Activated CD4-positive, alpha-beta T cell treated with anti-CD3 and anti-CD28 coated beads, Interleukin-2, amount 50 U/mL, for 48 hours (primary cell): ENCODE data around the gene CTCFL.

ENCODE experiments used
- DNase-seq, 2 experiments: peaks; one replicate each; pipeline ENCODE4 v3.0.0-alpha.2; 2020

The CTCFL gene

GRCh38 chr20:57524511-57525176 is at the start of gene CTCFL:
Gene CTCFL (minus strand): TSS chr20:57525140. CDS start chr20:57524205, 935 bp downstream.
- DNase-seq: no peak

GRCh38 chr20:57573894-57574293 is 49.0 kb upstream of the CTCFL start:
- DNase-seq: no peak

GRCh38 chr20:57573242-57573641 is 48.3 kb upstream of the CTCFL start:
- DNase-seq: no peak

GRCh38 chr20:57571782-57572416 is 47.0 kb upstream of the CTCFL start:
- no peak for DNase-seq

GRCh38 chr20:57570920-57571319 is 46.0 kb upstream of the CTCFL start:
- no peak for DNase-seq

GRCh38 chr20:57570145-57570850 is 45.4 kb upstream of the CTCFL start:
- DNase-seq: no peak

- no peak for DNase-seq
Measured at GRCh38 chr20:57568960-57569359, 44.0 kb upstream of the CTCFL start.

GRCh38 chr20:57568088-57568896 is 43.4 kb upstream of the CTCFL start:
- no peak for DNase-seq

- no peak for DNase-seq
Measured at GRCh38 chr20:57567471-57568079, 42.6 kb upstream of the CTCFL start.

GRCh38 chr20:57566803-57567459 is 42.0 kb upstream of the CTCFL start:
- DNase-seq: no peak

GRCh38 chr20:57566399-57566798 is 41.5 kb upstream of the CTCFL start:
- DNase-seq: no peak

GRCh38 chr20:57564951-57565642 is 40.2 kb upstream of the CTCFL start:
- no peak for DNase-seq

GRCh38 chr20:57564180-57564802 is 39.4 kb upstream of the CTCFL start:
- no peak for DNase-seq

GRCh38 chr20:57563522-57563921 is 38.6 kb upstream of the CTCFL start:
- no peak for DNase-seq

- no peak for DNase-seq
Measured at GRCh38 chr20:57562541-57563465, 37.9 kb upstream of the CTCFL start.

- DNase-seq: no peak
Measured at GRCh38 chr20:57561356-57562279, 36.7 kb upstream of the CTCFL start.

- no peak for DNase-seq
Measured at GRCh38 chr20:57560554-57561355, 35.8 kb upstream of the CTCFL start, which contains the start of gene PCK1. Gene PCK1 (plus strand): TSS chr20:57561110. CDS start chr20:57561412, 302 bp downstream.
